NCI-H510A treated with DMSO at 0.1 percent for 48 hours (cell line): ENCODE measurements around the gene SPDYE4.

Source experiments
- DNase-seq: peaks from one replicate; lab custom pipeline; 2025; lab: John Stamatoyannopoulos, UW

Gene SPDYE4

GRCh38 chr17:8741366-8741765 lies 17.0 kb downstream of the SPDYE4 start:
- DNase-seq, result no peak

- no peak for DNase-seq
Measured at GRCh38 chr17:8740486-8740885, 17.9 kb downstream of the SPDYE4 start.

- no peak for DNase-seq
Measured at GRCh38 chr17:8739097-8739496, 19.2 kb downstream of the SPDYE4 start.

- no peak for DNase-seq
Measured at GRCh38 chr17:8736796-8737195, 21.6 kb downstream of the SPDYE4 start.

GRCh38 chr17:8736362-8736761 lies 22.0 kb downstream of the SPDYE4 start:
- no peak for DNase-seq

GRCh38 chr17:8735336-8735939 lies 22.9 kb downstream of the SPDYE4 start:
- no peak for DNase-seq

- no peak for DNase-seq
Measured at GRCh38 chr17:8734876-8735275, 23.5 kb downstream of the SPDYE4 start.

- no peak for DNase-seq
Measured at GRCh38 chr17:8732406-8733085, 25.8 kb downstream of the SPDYE4 start.

GRCh38 chr17:8729860-8730259 lies 28.5 kb downstream of the SPDYE4 start:
- no peak for DNase-seq

- DNase-seq, result no peak
Measured at GRCh38 chr17:8729421-8729820, 28.9 kb downstream of the SPDYE4 start.

GRCh38 chr17:8728971-8729370 lies 29.4 kb downstream of the SPDYE4 start:
- DNase-seq, result no peak

- DNase-seq, result no peak
Measured at GRCh38 chr17:8728251-8728938, 30.0 kb downstream of the SPDYE4 start.

GRCh38 chr17:8726941-8727555 lies 31.3 kb downstream of the SPDYE4 start:
- no peak for DNase-seq

- DNase-seq, result no peak
Measured at GRCh38 chr17:8725881-8726876, 32.2 kb downstream of the SPDYE4 start.

- DNase-seq, result no peak
Measured at GRCh38 chr17:8724451-8724850, 33.9 kb downstream of the SPDYE4 start.

GRCh38 chr17:8720596-8720995 lies 37.8 kb downstream of the SPDYE4 start:
- DNase-seq, result no peak

- DNase-seq, result no peak
Measured at GRCh38 chr17:8719291-8720246, 38.8 kb downstream of the SPDYE4 start.

GRCh38 chr17:8718001-8718563 lies 40.3 kb downstream of the SPDYE4 start:
- no peak for DNase-seq

- no peak for DNase-seq
Measured at GRCh38 chr17:8713878-8714277, 44.5 kb downstream of the SPDYE4 start.

GRCh38 chr17:8713315-8713714 lies 45.0 kb downstream of the SPDYE4 start:
- DNase-seq, result no peak
